CD4-positive, alpha-beta T cell (primary cell): ENCODE measurements around the gene RDH8. TPM values are rescaled to one million over a fixed set of nuclear protein-coding genes. Genes with fewer than 3 reads are reported as not detected.

Experiments
- ATAC-seq: fragments of 200-7000 bp; cut with Tn5 transposase; one replicate; pipeline ENCODE4 v1.10.0; 2022; ENCODE audit warnings: mild to moderate bottlenecking; ENCODE audit not compliant: poor library complexity
- CTCF ChIA-PET: fragments of 350-600 bp; sonication (Branson Sonifier 250); formaldehyde crosslinking; loops from one replicate; lab custom pipeline; 2021; ENCODE audit warnings: antibody characterized with exemption, inconsistent platforms; lab: Charles Lee
- POLR2A ChIA-PET: fragments of 350-600 bp; sonication (Branson Sonifier 250); formaldehyde crosslinking; loops from one replicate; lab custom pipeline; 2021; ENCODE audit warnings: antibody characterized with exemption, inconsistent platforms; lab: Charles Lee
- DNase-seq, 14 experiments: peaks; one replicate each; pipeline ENCODE4 v3.0.0-alpha.2; 2013 to 2020; ENCODE audit warnings: mixed read lengths in 2 of 14
- H3K27ac ChIP-seq, 2 donors: one replicate each; pipeline versions ENCODE4 v1.5.1 to v1.7.0; 2013; ENCODE audit warnings: low read length in 2 of 2, low read depth in 1 of 2, mild to moderate bottlenecking in 1 of 2
- H3K27me3 ChIP-seq, 2 experiments: 1 replicate in 1 of 2; 2 replicates in 1 of 2; pipeline versions ENCODE4 v1.6.1 to v1.7.0; 2013; ENCODE audit warnings: low read length in 2 of 2, control low read depth in 1 of 2, mild to moderate bottlenecking in 1 of 2, moderate library complexity in 1 of 2; ENCODE audit not compliant: insufficient read depth in 2 of 2, control insufficient read depth in 1 of 2
- H3K36me3 ChIP-seq: one replicate; pipeline ENCODE4 v1.6.1; 2013; ENCODE audit warnings: low read length, control low read depth; ENCODE audit not compliant: insufficient read depth
- H3K4me1 ChIP-seq: one replicate; pipeline ENCODE4 v1.6.1; 2013; ENCODE audit warnings: low read length, control low read depth; ENCODE audit not compliant: insufficient read depth
- H3K4me3 ChIP-seq: one replicate; pipeline ENCODE4 v1.5.1; 2013; ENCODE audit warnings: mild to moderate bottlenecking, low read length, moderate library complexity
- H3K9me3 ChIP-seq, 2 experiments: 1 replicate in 1 of 2; 2 replicates in 1 of 2; pipeline versions ENCODE4 v1.6.1 to v1.7.0; 2013; ENCODE audit warnings: low read length in 2 of 2, mild to moderate bottlenecking in 2 of 2, control low read depth in 1 of 2, moderate library complexity in 1 of 2; ENCODE audit not compliant: control insufficient read depth in 1 of 2, insufficient read depth in 1 of 2
- H3K27ac Mint-ChIP-seq: one replicate; pipeline ENCODE4 v1.8.0; 2020; ENCODE audit warnings: mixed read lengths
- H3K27me3 Mint-ChIP-seq: one replicate; pipeline ENCODE4 v1.8.0; 2021; ENCODE audit warnings: mixed read lengths
- H3K36me3 Mint-ChIP-seq: one replicate; pipeline ENCODE4 v1.8.0; 2021; ENCODE audit warnings: low read depth, mixed read lengths
- H3K4me1 Mint-ChIP-seq: one replicate; pipeline ENCODE4 v1.8.0; 2021; ENCODE audit warnings: low read depth, mixed read lengths
- H3K4me3 Mint-ChIP-seq: one replicate; pipeline ENCODE4 v1.8.0; 2020; ENCODE audit warnings: mild to moderate bottlenecking, mixed read lengths
- H3K9me3 Mint-ChIP-seq: one replicate; pipeline ENCODE4 v1.8.0; 2020; ENCODE audit warnings: mixed read lengths
- intact Hi-C, 2 experiments: fragments of 100-400 bp; cut with DNase I in 1 of 2; cut with micrococcal nuclease in 1 of 2; formaldehyde crosslinking; loops; one replicate each; pipeline versions ENCODE4 v1.15.1 to v1.9.0; 2023 to 2025; cut with DNase I, micrococcal nuclease
- total RNA-seq, 174 experiments: library from RNA in 2 of 174; stranded (reverse) in 2 of 174; gene quantifications; one replicate each; pipeline ENCODE4 v1.2.3 and lab custom pipeline; 2021 to 2026
- TF ChIP-seq, protein P1 (sequence below): fragments of 200-600 bp; IDR thresholded peaks from one replicate; pipeline ENCODE4 v1.8.0; 2022; ENCODE audit warnings: antibody characterized with exemption, mild to moderate bottlenecking

The RDH8 gene
- total RNA-seq, 2 experiments from 2014 or later, result not detected

DNA sequence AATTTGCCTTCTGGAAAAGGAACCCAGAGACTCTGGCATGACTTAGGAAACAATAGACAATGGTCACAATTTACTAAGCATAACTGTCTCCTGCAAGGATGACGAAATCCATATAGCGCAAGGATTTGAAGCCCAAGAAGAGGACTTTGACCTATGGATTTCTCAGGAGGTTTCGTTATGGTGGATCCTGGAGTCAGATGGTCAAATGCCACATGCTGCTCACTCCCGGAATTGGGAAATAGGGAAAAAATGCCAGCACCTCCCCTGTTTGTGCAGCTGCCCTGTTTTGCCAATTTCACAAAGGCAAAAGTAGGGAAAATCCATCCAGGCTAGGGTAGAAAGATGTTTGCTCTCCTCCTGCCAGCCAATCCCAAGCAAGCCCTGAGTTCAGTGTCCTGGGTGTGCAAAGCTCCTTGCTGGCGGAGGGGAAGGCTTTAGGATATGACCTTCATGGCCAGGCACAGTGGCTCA is 23.4 kb downstream of the RDH8 start:
- DNase-seq (no peak), ATAC-seq (no peak)
- H3K4me3 ChIP-seq, result no peak overlapping the region
- peaks cover 42% of the 10 kb centered on the region for H3K27me3 Mint-ChIP-seq
- POLR2A ChIA-PET, result no interaction called here
- H3K4me3 Mint-ChIP-seq, result no peak overlapping the region
- peaks cover 11 to 15% of the 10 kb centered on the region in 2 experiments for H3K27me3 ChIP-seq
- CTCF ChIA-PET, result no interaction called here
- H3K9me3 Mint-ChIP-seq, result no peaks in the 10 kb centered on the region
- TF ChIP-seq, protein P1, sequence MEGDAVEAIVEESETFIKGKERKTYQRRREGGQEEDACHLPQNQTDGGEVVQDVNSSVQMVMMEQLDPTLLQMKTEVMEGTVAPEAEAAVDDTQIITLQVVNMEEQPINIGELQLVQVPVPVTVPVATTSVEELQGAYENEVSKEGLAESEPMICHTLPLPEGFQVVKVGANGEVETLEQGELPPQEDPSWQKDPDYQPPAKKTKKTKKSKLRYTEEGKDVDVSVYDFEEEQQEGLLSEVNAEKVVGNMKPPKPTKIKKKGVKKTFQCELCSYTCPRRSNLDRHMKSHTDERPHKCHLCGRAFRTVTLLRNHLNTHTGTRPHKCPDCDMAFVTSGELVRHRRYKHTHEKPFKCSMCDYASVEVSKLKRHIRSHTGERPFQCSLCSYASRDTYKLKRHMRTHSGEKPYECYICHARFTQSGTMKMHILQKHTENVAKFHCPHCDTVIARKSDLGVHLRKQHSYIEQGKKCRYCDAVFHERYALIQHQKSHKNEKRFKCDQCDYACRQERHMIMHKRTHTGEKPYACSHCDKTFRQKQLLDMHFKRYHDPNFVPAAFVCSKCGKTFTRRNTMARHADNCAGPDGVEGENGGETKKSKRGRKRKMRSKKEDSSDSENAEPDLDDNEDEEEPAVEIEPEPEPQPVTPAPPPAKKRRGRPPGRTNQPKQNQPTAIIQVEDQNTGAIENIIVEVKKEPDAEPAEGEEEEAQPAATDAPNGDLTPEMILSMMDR, result no peak
- H3K9me3 ChIP-seq, result no peaks in the 10 kb centered on the region
- H3K4me1 ChIP-seq, result no peaks in the 10 kb centered on the region
- H3K27ac Mint-ChIP-seq, result no peak overlapping the region
- H3K27ac ChIP-seq, result no peak overlapping the region
- H3K4me1 Mint-ChIP-seq, result no peaks in the 10 kb centered on the region
- H3K36me3 ChIP-seq, result no peaks in the 10 kb centered on the region
- intact Hi-C loops, result no loop called here
- no peaks in the 10 kb centered on the region for H3K36me3 Mint-ChIP-seq

DNA sequence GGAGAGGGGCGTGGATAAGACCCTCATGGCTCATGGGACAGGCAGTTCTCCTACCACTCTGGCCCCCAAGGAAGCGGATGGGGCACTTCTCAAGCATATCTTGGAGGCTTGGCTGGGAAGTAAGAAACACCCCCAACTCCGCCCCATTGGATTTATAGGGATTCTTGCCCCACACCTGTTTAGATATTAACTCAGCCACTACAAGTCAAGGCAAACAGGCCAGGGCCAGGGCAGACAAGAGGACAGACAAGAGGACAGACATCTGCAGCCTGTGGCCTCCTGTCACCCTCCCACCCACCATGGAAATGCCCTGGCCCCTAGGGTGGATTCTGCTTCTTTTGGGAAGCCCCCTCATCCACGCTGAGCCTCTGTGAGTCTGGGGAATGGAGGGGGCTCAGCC is 24.1 kb downstream of the RDH8 start:
- CTCF ChIA-PET, result no interaction called here
- DNase-seq (no peak), ATAC-seq (no peak)
- H3K4me1 Mint-ChIP-seq, result no peaks in the 10 kb centered on the region
- H3K27me3 ChIP-seq, result peaks cover 8 to 13% of the 10 kb centered on the region in 2 experiments
- H3K4me1 ChIP-seq, result no peaks in the 10 kb centered on the region
- H3K36me3 Mint-ChIP-seq, result no peaks in the 10 kb centered on the region
- no peak overlapping the region for H3K27ac Mint-ChIP-seq
- POLR2A ChIA-PET, result no interaction called here
- peaks cover 39% of the 10 kb centered on the region for H3K27me3 Mint-ChIP-seq
- no peaks in the 10 kb centered on the region for H3K9me3 Mint-ChIP-seq
- no peak overlapping the region for H3K27ac ChIP-seq
- intact Hi-C loops, result no loop called here
- no peaks in the 10 kb centered on the region for H3K36me3 ChIP-seq
- no peaks in the 10 kb centered on the region for H3K9me3 ChIP-seq
- no peak overlapping the region for H3K4me3 ChIP-seq
- H3K4me3 Mint-ChIP-seq, result no peak overlapping the region
- TF ChIP-seq, protein P1, result no peak

DNA sequence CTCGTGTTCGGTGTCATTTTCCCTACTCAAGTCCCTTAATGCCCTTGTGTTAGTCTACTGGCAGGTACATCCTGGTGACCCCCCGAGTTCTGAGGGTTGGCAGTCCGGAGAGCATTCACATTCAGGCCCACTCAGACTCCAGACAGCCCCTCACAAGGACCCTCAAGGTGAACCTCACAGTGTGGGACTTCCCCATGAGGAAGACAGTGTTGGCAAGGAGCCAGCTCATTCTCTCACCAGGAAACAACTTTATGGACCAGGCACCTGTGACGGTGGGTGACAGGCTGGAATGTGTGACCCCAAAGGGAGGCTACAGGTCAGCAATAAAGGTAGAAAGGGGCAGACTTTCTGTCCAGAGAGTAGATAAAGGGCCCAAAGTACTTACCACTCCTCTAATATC is 24.5 kb downstream of the RDH8 start:
- Mint-ChIP-seq H3K27me3 (peaks cover 35% of the 10 kb centered on the region), H3K4me3 (no peak overlapping the region), H3K9me3 (no peaks in the 10 kb centered on the region), H3K27ac (no peak overlapping the region), H3K4me1 (no peaks in the 10 kb centered on the region), H3K36me3 (no peaks in the 10 kb centered on the region)
- intact Hi-C loops, result no loop called here
- no peak for ATAC-seq
- DNase-seq, result no peak
- H3K27ac ChIP-seq, result no peak overlapping the region
- peaks cover 6 to 8% of the 10 kb centered on the region in 2 experiments for H3K27me3 ChIP-seq
- H3K9me3 ChIP-seq, result no peaks in the 10 kb centered on the region
- ChIA-PET CTCF (no interaction called here), POLR2A (no interaction called here)
- H3K36me3 ChIP-seq, result no peaks in the 10 kb centered on the region
- H3K4me1 ChIP-seq, result no peaks in the 10 kb centered on the region
- H3K4me3 ChIP-seq, result no peak overlapping the region
- TF ChIP-seq, protein P1, result no peak
